HepG2 (cell line): ENCODE results near the gene ZNF628. TPM values are rescaled to one million over a fixed set of nuclear protein-coding genes. Genes with fewer than 3 reads are reported as not detected.

Experiments used
- DNMT3B ChIP-seq: conservative IDR thresholded peaks from 2 replicates; pipeline ENCODE4 v1.6.1; 2016; ENCODE audit warnings: missing biosample characterization, control low read depth
- FOXO1 ChIP-seq: sonication (generic); formaldehyde crosslinking; IDR thresholded peaks from 2 replicates; pipeline ENCODE4 v1.4.0; 2020; ENCODE audit warnings: missing genetic modification reagents
- MLLT10 ChIP-seq: sonication (generic); formaldehyde crosslinking; IDR thresholded peaks from 2 replicates; pipeline ENCODE4 v1.4.0; 2020; ENCODE audit warnings: missing genetic modification reagents
- PITX1 ChIP-seq: sonication (generic); formaldehyde crosslinking; IDR thresholded peaks from 2 replicates; pipeline ENCODE4 v1.5.1; 2020; ENCODE audit warnings: mild to moderate bottlenecking, missing genetic modification reagents
- PREB ChIP-seq: sonication (generic); formaldehyde crosslinking; IDR thresholded peaks from 2 replicates; pipeline ENCODE4 v1.4.0; 2020; ENCODE audit warnings: missing genetic modification reagents
- RELA ChIP-seq: sonication (generic); formaldehyde crosslinking; IDR thresholded peaks from 2 replicates; pipeline ENCODE4 v1.4.0; 2020; ENCODE audit warnings: missing genetic modification reagents
- SKIL ChIP-seq: sonication (generic); formaldehyde crosslinking; IDR thresholded peaks from 2 replicates; pipeline ENCODE4 v1.8.0; 2022; ENCODE audit warnings: missing genetic modification reagents, mild to moderate bottlenecking, moderate library complexity, borderline replicate concordance
- TMF1 ChIP-seq: sonication (generic); formaldehyde crosslinking; IDR thresholded peaks from 2 replicates; pipeline ENCODE4 v1.8.1; 2022; ENCODE audit warnings: low read depth, missing genetic modification reagents
- ZNF142 ChIP-seq: sonication (generic); formaldehyde crosslinking; IDR thresholded peaks from 2 replicates; pipeline ENCODE4 v1.4.0; 2020; ENCODE audit warnings: missing genetic modification reagents
- ZNF207 ChIP-seq: fragments of 450-650 bp; IDR thresholded peaks from 2 replicates; pipeline ENCODE4 v1.6.1; 2016; ENCODE audit warnings: antibody characterized with exemption, borderline replicate concordance
- ZNF639 ChIP-seq: conservative IDR thresholded peaks from 2 replicates; pipeline ENCODE4 v1.6.1; 2018; ENCODE audit warnings: missing genetic modification reagents
- ZNF782 ChIP-seq: sonication (generic); formaldehyde crosslinking; IDR thresholded peaks from 2 replicates; pipeline ENCODE4 v1.4.0; 2020; ENCODE audit warnings: missing genetic modification reagents, mild to moderate bottlenecking, borderline replicate concordance
- ZNF800 ChIP-seq: sonication (generic); formaldehyde crosslinking; IDR thresholded peaks from 2 replicates; pipeline ENCODE4 v1.4.0; 2020; ENCODE audit warnings: missing genetic modification reagents
- ZNF879 ChIP-seq: sonication (generic); formaldehyde crosslinking; IDR thresholded peaks from 2 replicates; pipeline ENCODE4 v1.8.1; 2023; ENCODE audit warnings: missing genetic modification reagents
- polyA plus RNA-seq, 8 experiments: library from polyadenylated mRNA; depleted of rRNA in 3 of 8; stranded (reverse) in 7 of 8; unstranded in 1 of 8; fragments of >200 nt; fragmentation: Illumina TruSeq in 4 of 8; extraction: Trizol in 4 of 8; gene quantifications; 2 replicates each; pipeline versions ENCODE4 v1.2.1 to v1.2.3, GENCODE V29; 2011 to 2016; ENCODE audit warnings: low read depth in 4 of 8, missing spikeins in 1 of 8, mixed read lengths in 1 of 8; ENCODE audit not compliant: insufficient read depth in 1 of 8
- total RNA-seq, 5 experiments: library from RNA; depleted of rRNA; stranded (reverse); fragments of >200 nt; fragmentation: Illumina TruSeq; extraction: Trizol; gene quantifications; 2 replicates each; pipeline ENCODE4 v1.2.3, GENCODE V29; 2016; ENCODE audit warnings: low read depth in 1 of 5
- TF ChIP-seq, protein P1 (sequence below): sonication (generic); formaldehyde crosslinking; IDR thresholded peaks from 2 replicates; pipeline ENCODE4 v1.5.1; 2020; ENCODE audit warnings: missing genetic modification reagents, mild to moderate bottlenecking, borderline replicate concordance

The ZNF628 gene
- total and polyA plus RNA-seq, 2 of the 13 experiments (the other 11 are each of a cell fraction or from before 2014, with no cell fraction given), result 0.54 to 1.2 TPM

DNA sequence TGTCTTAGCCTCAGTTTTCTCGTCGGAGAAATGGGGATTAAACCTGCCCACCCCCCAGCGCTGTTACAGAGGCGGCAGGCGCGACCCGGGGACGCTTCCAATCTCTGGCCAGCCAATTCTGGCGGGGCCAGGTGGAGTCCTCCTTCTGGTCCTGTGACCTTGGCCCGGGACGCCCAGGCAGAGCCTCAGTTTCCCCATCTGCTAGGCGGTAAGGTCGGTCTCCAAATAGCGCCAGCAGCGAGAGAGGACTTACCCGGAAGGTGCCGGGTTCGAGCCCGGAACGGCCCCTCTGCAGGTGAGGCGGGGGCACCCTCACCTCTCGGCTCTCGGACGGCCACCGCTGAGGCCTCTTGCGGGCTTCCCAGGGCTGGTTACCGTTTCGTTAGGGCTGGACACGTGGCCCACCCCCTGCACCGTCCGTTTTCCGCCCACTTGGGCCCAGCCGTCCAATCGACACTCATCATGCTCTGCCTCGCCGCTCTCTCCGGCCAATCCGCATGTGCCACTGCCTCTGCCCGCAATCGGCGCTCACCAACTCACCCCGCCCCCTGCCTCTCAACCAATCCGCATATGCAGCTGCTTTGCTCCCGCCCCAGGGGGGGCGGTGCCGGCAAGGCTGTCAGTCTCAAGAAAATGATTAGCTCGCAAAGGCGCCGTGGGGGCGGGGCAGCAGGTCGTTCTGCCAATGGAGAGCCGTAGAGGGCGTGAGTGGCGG is 15.0 kb upstream of the ZNF628 start, which contains the start of gene ISOC2 (continued):
- TF ChIP-seq DNMT3B (CRISPR knock-in tag), result no peak
- no peak for TF ChIP-seq TMF1 (CRISPR knock-in tag)
- TF ChIP-seq RELA (CRISPR knock-in tag), result no peak
- peak; percentile 64 for TF ChIP-seq ZNF639 (CRISPR knock-in tag)
- TF ChIP-seq ZNF207, result no peak
- no peak for TF ChIP-seq SKIL (CRISPR knock-in tag)
- no peak for TF ChIP-seq PREB (CRISPR knock-in tag)
- 0 out of 2 replicates have a peak, but pooled peaks have one; percentile 31 for TF ChIP-seq ZNF142 (CRISPR knock-in tag)
- TF ChIP-seq PITX1, result no peak
- no peak for TF ChIP-seq ZNF800
- no peak for TF ChIP-seq MLLT10 (CRISPR knock-in tag)
- no peak for TF ChIP-seq ZNF782 (CRISPR knock-in tag)
- no peak for TF ChIP-seq ZNF879 (CRISPR knock-in tag)
- TF ChIP-seq, protein P1, sequence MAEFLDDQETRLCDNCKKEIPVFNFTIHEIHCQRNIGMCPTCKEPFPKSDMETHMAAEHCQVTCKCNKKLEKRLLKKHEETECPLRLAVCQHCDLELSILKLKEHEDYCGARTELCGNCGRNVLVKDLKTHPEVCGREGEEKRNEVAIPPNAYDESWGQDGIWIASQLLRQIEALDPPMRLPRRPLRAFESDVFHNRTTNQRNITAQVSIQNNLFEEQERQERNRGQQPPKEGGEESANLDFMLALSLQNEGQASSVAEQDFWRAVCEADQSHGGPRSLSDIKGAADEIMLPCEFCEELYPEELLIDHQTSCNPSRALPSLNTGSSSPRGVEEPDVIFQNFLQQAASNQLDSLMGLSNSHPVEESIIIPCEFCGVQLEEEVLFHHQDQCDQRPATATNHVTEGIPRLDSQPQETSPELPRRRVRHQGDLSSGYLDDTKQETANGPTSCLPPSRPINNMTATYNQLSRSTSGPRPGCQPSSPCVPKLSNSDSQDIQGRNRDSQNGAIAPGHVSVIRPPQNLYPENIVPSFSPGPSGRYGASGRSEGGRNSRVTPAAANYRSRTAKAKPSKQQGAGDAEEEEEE (CRISPR knock-in tag), result no peak
- TF ChIP-seq FOXO1 (CRISPR knock-in tag), result no peak
